Loucy (cell line): ENCODE results near the gene SULT1C3.

Experiments
- H2AFZ ChIP-seq: fragments of 200-600 bp; sonication (generic); 2 replicates; pipeline ENCODE4 v1.6.0; 2016; ENCODE audit warnings: antibody characterized with exemption, mild to moderate bottlenecking, low read length, moderate library complexity
- H3F3A ChIP-seq: fragments of 200-600 bp; 2 replicates; pipeline ENCODE4 v1.6.0; 2016; ENCODE audit warnings: antibody characterized with exemption, low read depth, mild to moderate bottlenecking
- H3K27me3 ChIP-seq: fragments of 200-600 bp; sonication (generic); 2 replicates; pipeline ENCODE4 v1.6.1; 2014; ENCODE audit warnings: low read length, mild to moderate bottlenecking; ENCODE audit not compliant: insufficient read depth, poor library complexity, severe bottlenecking
- H3K36me3 ChIP-seq: fragments of 200-600 bp; sonication (generic); 2 replicates; pipeline ENCODE4 v1.6.1; 2016; ENCODE audit warnings: low read length; ENCODE audit not compliant: insufficient read depth
- H3K4me1 ChIP-seq: fragments of 200-600 bp; sonication (generic); 2 replicates; pipeline ENCODE4 v1.5.1; 2014; ENCODE audit warnings: low read length, mild to moderate bottlenecking; ENCODE audit not compliant: insufficient read depth, poor library complexity, severe bottlenecking
- H3K4me2 ChIP-seq: fragments of 200-600 bp; sonication (generic); 2 replicates; pipeline ENCODE4 v1.6.0; 2014; ENCODE audit warnings: antibody characterized with exemption, low read length, low read depth, mild to moderate bottlenecking; ENCODE audit not compliant: poor library complexity, severe bottlenecking
- H3K4me3 ChIP-seq: fragments of 200-600 bp; sonication (generic); 2 replicates; pipeline ENCODE4 v1.5.1; 2014; ENCODE audit warnings: low read length, mild to moderate bottlenecking, mixed read lengths; ENCODE audit not compliant: poor library complexity, severe bottlenecking
- H3K79me2 ChIP-seq: fragments of 200-600 bp; sonication (generic); 2 replicates; pipeline ENCODE4 v1.6.1; 2014; ENCODE audit warnings: low read length; ENCODE audit not compliant: insufficient read depth
- H3K9ac ChIP-seq: fragments of 200-600 bp; sonication (generic); 2 replicates; pipeline ENCODE4 v1.6.0; 2014; ENCODE audit warnings: mild to moderate bottlenecking, low read depth, low read length, moderate library complexity; ENCODE audit not compliant: poor library complexity, severe bottlenecking
- H3K9me2 ChIP-seq: fragments of 200-600 bp; sonication (generic); replicated peaks from 2 replicates; pipeline ENCODE4 v1.6.1; 2016; ENCODE audit warnings: low read depth, low read length, mixed read lengths
- H3K9me3 ChIP-seq: fragments of 200-600 bp; sonication (generic); 2 replicates; pipeline ENCODE4 v1.6.1; 2014; ENCODE audit warnings: mild to moderate bottlenecking, antibody characterized with exemption, low read length, low read depth; ENCODE audit not compliant: insufficient read depth
- H4K20me1 ChIP-seq: fragments of 200-600 bp; sonication (generic); 2 replicates; pipeline ENCODE4 v1.6.0; 2014; ENCODE audit warnings: antibody characterized with exemption, low read length, mild to moderate bottlenecking; ENCODE audit not compliant: insufficient read depth, poor library complexity, severe bottlenecking
- EZH2phosphoT487 ChIP-seq: fragments of 200-600 bp; IDR thresholded peaks from 2 replicates; pipeline ENCODE4 v1.6.1; 2018; ENCODE audit warnings: antibody characterized with exemption, mild to moderate bottlenecking, moderate library complexity, borderline replicate concordance
- TF ChIP-seq, protein P1 (sequence below): fragments of 200-600 bp; sonication (generic); conservative IDR thresholded peaks from 2 replicates; pipeline ENCODE4 v1.5.1; 2014; ENCODE audit warnings: mild to moderate bottlenecking, antibody characterized with exemption, low read length

The SULT1C3 gene

DNA sequence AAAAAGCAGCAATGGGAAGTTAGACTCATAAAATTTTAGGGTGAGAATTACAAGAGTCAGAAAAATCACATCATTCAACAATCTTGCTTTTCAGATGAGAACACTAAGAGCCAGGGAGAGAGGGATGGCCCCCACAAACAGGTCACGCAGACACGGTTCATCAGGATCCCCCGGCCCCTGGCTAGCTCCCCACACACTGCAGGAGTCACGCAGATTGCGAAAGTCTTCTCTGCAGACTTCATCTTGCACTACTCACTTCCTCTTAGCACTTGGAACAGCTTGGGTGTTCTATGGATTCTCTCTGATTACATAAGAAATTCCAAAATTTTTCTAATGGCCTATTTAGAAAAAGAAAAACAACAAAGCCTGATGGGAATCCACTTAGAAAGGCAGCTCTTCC, 27.3 kb downstream of the SULT1C3 start:
- Histone ChIP-seq H3K27me3 (no peaks in the 10 kb centered on the region), H3K9me3 (no peaks in the 10 kb centered on the region), H3K4me3 (no peak overlapping the region), H3K36me3 (no peaks in the 10 kb centered on the region), H3K4me2 (no peak overlapping the region), H3K9me2 (no peaks in the 10 kb centered on the region), H3F3A (no peaks in the 10 kb centered on the region), H3K9ac (no peak overlapping the region), H4K20me1 (no peaks in the 10 kb centered on the region), H3K4me1 (no peaks in the 10 kb centered on the region), H2AFZ (no peak overlapping the region), H3K79me2 (no peaks in the 10 kb centered on the region)
- TF ChIP-seq, protein P1, sequence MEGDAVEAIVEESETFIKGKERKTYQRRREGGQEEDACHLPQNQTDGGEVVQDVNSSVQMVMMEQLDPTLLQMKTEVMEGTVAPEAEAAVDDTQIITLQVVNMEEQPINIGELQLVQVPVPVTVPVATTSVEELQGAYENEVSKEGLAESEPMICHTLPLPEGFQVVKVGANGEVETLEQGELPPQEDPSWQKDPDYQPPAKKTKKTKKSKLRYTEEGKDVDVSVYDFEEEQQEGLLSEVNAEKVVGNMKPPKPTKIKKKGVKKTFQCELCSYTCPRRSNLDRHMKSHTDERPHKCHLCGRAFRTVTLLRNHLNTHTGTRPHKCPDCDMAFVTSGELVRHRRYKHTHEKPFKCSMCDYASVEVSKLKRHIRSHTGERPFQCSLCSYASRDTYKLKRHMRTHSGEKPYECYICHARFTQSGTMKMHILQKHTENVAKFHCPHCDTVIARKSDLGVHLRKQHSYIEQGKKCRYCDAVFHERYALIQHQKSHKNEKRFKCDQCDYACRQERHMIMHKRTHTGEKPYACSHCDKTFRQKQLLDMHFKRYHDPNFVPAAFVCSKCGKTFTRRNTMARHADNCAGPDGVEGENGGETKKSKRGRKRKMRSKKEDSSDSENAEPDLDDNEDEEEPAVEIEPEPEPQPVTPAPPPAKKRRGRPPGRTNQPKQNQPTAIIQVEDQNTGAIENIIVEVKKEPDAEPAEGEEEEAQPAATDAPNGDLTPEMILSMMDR: no peak
- no peak for TF ChIP-seq EZH2phosphoT487

DNA sequence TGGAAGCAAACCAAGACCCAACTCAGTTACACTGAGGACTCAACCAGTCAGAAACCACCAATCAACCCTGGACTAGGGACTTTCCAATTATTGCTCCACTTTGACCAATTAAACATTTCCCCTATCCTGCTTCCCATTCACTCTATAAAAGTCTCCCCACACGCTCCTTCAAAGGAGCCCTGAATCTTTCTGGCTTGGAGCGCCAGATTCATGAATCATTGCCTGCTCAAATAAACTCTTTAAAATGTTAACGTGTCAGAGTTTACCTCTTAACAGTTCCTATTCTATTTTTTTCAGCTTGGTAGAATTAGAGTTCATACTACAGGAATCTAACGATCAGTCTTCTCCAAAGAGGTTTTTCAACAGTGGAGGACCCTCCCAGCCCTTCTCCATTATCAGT, 28.2 kb downstream of the SULT1C3 start:
- H3K79me2 ChIP-seq: no peaks in the 10 kb centered on the region
- no peak overlapping the region for H3K4me2 ChIP-seq
- no peaks in the 10 kb centered on the region for H3K27me3 ChIP-seq
- no peaks in the 10 kb centered on the region for H4K20me1 ChIP-seq
- no peaks in the 10 kb centered on the region for H3K9me3 ChIP-seq
- H3K4me3 ChIP-seq: no peak overlapping the region
- no peak for TF ChIP-seq EZH2phosphoT487
- TF ChIP-seq, protein P1: no peak
- no peak overlapping the region for H2AFZ ChIP-seq
- H3F3A ChIP-seq: no peaks in the 10 kb centered on the region
- no peak overlapping the region for H3K9ac ChIP-seq
- no peaks in the 10 kb centered on the region for H3K4me1 ChIP-seq
- no peaks in the 10 kb centered on the region for H3K9me2 ChIP-seq
- H3K36me3 ChIP-seq: no peaks in the 10 kb centered on the region

- Histone ChIP-seq H3K4me2 (no peak overlapping the region), H4K20me1 (no peaks in the 10 kb centered on the region), H3K4me3 (no peak overlapping the region), H3K9me3 (no peaks in the 10 kb centered on the region), H3K79me2 (no peaks in the 10 kb centered on the region), H3K9ac (no peak overlapping the region), H3K27me3 (no peaks in the 10 kb centered on the region), H3K36me3 (no peaks in the 10 kb centered on the region), H3F3A (no peaks in the 10 kb centered on the region), H3K9me2 (no peaks in the 10 kb centered on the region), H2AFZ (no peak overlapping the region), H3K4me1 (no peaks in the 10 kb centered on the region)
- TF ChIP-seq, protein P1: no peak
These were observed 30.6 kb downstream of the SULT1C3 start for GRCh38 chr2:108270346-108270745.
